Measurements from ENCODE around the gene BBX. TPM values are rescaled to one million over a fixed set of nuclear protein-coding genes. Genes with fewer than 3 reads are reported as not detected.
A peak's percentile ranks its signal among the peaks of the same experiment; 100 is the strongest.

The BBX gene
- total and polyA plus RNA-seq, 2 experiments from 2014 or later: 52.4 to 60.8 TPM

- no peaks in the 10 kb centered on the region for H4K20me1 ChIP-seq (ENCODE audit: insufficient read depth)
- WGBS, 2 experiments (ENCODE audit: low coverage in 1 of 2, low lambda C conversion rate in 2 of 2, missing lambda C conversion rate in 2 of 2): 35 to 49% methylated on average over 7 of the region's 7 CpGs
- peak overlapping the region; percentile 34 for H3K27ac ChIP-seq
- no peak overlapping the region for H3K4me2 ChIP-seq (ENCODE audit: unreplicated experiment)
- peaks cover 27% of the 10 kb centered on the region for H3K4me1 ChIP-seq (ENCODE audit: insufficient read depth)
- H3F3A ChIP-seq (ENCODE audit: insufficient read depth): peaks cover 9% of the 10 kb centered on the region; the same call in 1 of the 2 replicates
- H3K79me2 ChIP-seq (ENCODE audit: insufficient read depth): 0 out of 2 replicates have a peak, but pooled peaks cover 6% of the 10 kb centered on the region
- H3K27me3 ChIP-seq (replicated peaks; ENCODE audit: insufficient read depth): no peaks in the 10 kb centered on the region
- H3K36me3 ChIP-seq (ENCODE audit: low read depth): no peaks in the 10 kb centered on the region
- H3K9me3 ChIP-seq (ENCODE audit: low read depth): no peaks in the 10 kb centered on the region
- H2AFZ ChIP-seq: no peak overlapping the region
- H3K9ac ChIP-seq: no peak overlapping the region
- DNase-seq: peak; percentile 87
- no peak overlapping the region for H3K4me3 ChIP-seq
- no peaks in the 10 kb centered on the region for H3K9me2 ChIP-seq (ENCODE audit: insufficient read depth)
- TF ChIP-seq EZH2 (IDR thresholded peaks at IDR 0.05; ENCODE audit: insufficient read depth, poor library complexity, severe bottlenecking): no peak
- in situ Hi-C loops (cut with MboI): no loop called here
Measured at GRCh38 chr3:107674371-107674770, 151.6 kb downstream of the BBX start.

- Histone ChIP-seq H3F3A (ENCODE audit: insufficient read depth) (peaks cover 9% of the 10 kb centered on the region; the same call in 1 of the 2 replicates), H3K4me1 (ENCODE audit: insufficient read depth) (peaks cover 17% of the 10 kb centered on the region), H3K4me3 (no peak overlapping the region), H2AFZ (no peak overlapping the region), H4K20me1 (ENCODE audit: insufficient read depth) (no peaks in the 10 kb centered on the region), H3K36me3 (ENCODE audit: low read depth) (no peaks in the 10 kb centered on the region), H3K9me3 (ENCODE audit: low read depth) (no peaks in the 10 kb centered on the region), H3K9ac (no peak overlapping the region), H3K4me2 (ENCODE audit: unreplicated experiment) (no peak overlapping the region), H3K9me2 (ENCODE audit: insufficient read depth) (no peaks in the 10 kb centered on the region), H3K27ac (no peak overlapping the region), H3K27me3 (replicated peaks; ENCODE audit: insufficient read depth) (no peaks in the 10 kb centered on the region), H3K79me2 (ENCODE audit: insufficient read depth) (0 out of 2 replicates have a peak, but pooled peaks cover 6% of the 10 kb centered on the region)
- DNase-seq: no peak
- in situ Hi-C loops (cut with MboI): no loop called here
- TF ChIP-seq EZH2 (IDR thresholded peaks at IDR 0.05; ENCODE audit: insufficient read depth, poor library complexity, severe bottlenecking) (no peak), EZH2phosphoT487 (IDR thresholded peaks at IDR 0.05; ENCODE audit: insufficient read depth, low read depth) (no peak)
- 86 to 89% methylated on average over 6 of the region's 6 CpGs for WGBS, 2 experiments (ENCODE audit: low coverage in 1 of 2, low lambda C conversion rate in 2 of 2, missing lambda C conversion rate in 2 of 2)
Measured at GRCh38 chr3:107675233-107675900, 152.6 kb downstream of the BBX start.

- Histone ChIP-seq H3K4me2 (ENCODE audit: unreplicated experiment) (no peak overlapping the region), H3K4me1 (ENCODE audit: insufficient read depth) (peaks cover 6% of the 10 kb centered on the region; the same call in 1 of the 2 replicates), H3K9ac (no peak overlapping the region), H4K20me1 (ENCODE audit: insufficient read depth) (no peaks in the 10 kb centered on the region), H3K36me3 (ENCODE audit: low read depth) (no peaks in the 10 kb centered on the region), H3F3A (ENCODE audit: insufficient read depth) (peaks cover 13% of the 10 kb centered on the region; the same call in 1 of the 2 replicates), H2AFZ (no peak overlapping the region), H3K27me3 (replicated peaks; ENCODE audit: insufficient read depth) (no peaks in the 10 kb centered on the region), H3K9me3 (ENCODE audit: low read depth) (no peaks in the 10 kb centered on the region), H3K79me2 (ENCODE audit: insufficient read depth) (0 out of 2 replicates have a peak, but pooled peaks cover 6% of the 10 kb centered on the region), H3K27ac (no peak overlapping the region), H3K4me3 (no peak overlapping the region), H3K9me2 (ENCODE audit: insufficient read depth) (no peaks in the 10 kb centered on the region)
- 39 to 43% methylated on average over 2 of the region's 2 CpGs for WGBS, 2 experiments (ENCODE audit: low coverage in 1 of 2, low lambda C conversion rate in 2 of 2, missing lambda C conversion rate in 2 of 2)
- TF ChIP-seq EZH2 (IDR thresholded peaks at IDR 0.05; ENCODE audit: insufficient read depth, poor library complexity, severe bottlenecking): no peak
- no peak for TF ChIP-seq EZH2phosphoT487 (IDR thresholded peaks at IDR 0.05; ENCODE audit: insufficient read depth, low read depth)
- in situ Hi-C loops (cut with MboI): no loop called here
- DNase-seq: peak; percentile 60
Measured at GRCh38 chr3:107676469-107677309, 153.9 kb downstream of the BBX start.

- Histone ChIP-seq H3K4me2 (ENCODE audit: unreplicated experiment) (no peak overlapping the region), H3K27me3 (replicated peaks; ENCODE audit: insufficient read depth) (no peaks in the 10 kb centered on the region), H3F3A (ENCODE audit: insufficient read depth) (peaks cover 8% of the 10 kb centered on the region; the same call in 1 of the 2 replicates), H3K79me2 (ENCODE audit: insufficient read depth) (no peaks in the 10 kb centered on the region), H3K9ac (no peak overlapping the region), H3K4me3 (no peak overlapping the region), H3K27ac (no peak overlapping the region), H3K36me3 (ENCODE audit: low read depth) (no peaks in the 10 kb centered on the region), H3K9me2 (ENCODE audit: insufficient read depth) (no peaks in the 10 kb centered on the region), H3K9me3 (ENCODE audit: low read depth) (no peaks in the 10 kb centered on the region), H3K4me1 (ENCODE audit: insufficient read depth) (peaks cover 1% of the 10 kb centered on the region; the same call in 1 of the 2 replicates), H4K20me1 (ENCODE audit: insufficient read depth) (no peaks in the 10 kb centered on the region), H2AFZ (no peak overlapping the region)
- 73 to 81% methylated on average over 2 of the region's 2 CpGs for WGBS, 2 experiments (ENCODE audit: low coverage in 1 of 2, low lambda C conversion rate in 2 of 2, missing lambda C conversion rate in 2 of 2)
- DNase-seq: no peak
- TF ChIP-seq EZH2phosphoT487 (IDR thresholded peaks at IDR 0.05; ENCODE audit: insufficient read depth, low read depth): no peak
- no peak for TF ChIP-seq EZH2 (IDR thresholded peaks at IDR 0.05; ENCODE audit: insufficient read depth, poor library complexity, severe bottlenecking)
- in situ Hi-C loops (cut with MboI): no loop called here
Measured at GRCh38 chr3:107679921-107680320, 157.2 kb downstream of the BBX start.

Data from GM23248 (cell line).